SK-N-SH treated with all-trans-retinoic acid at 6 μM for 48 hours (cell line): Measurements from ENCODE around the gene OR4D1.

ENCODE experiments used
- ATAC-seq: fragments of 200-7000 bp; cut with Tn5 transposase; 3 replicates; pipeline ENCODE4 v1.9.1; 2020; ENCODE audit warnings: mild to moderate bottlenecking, moderate library complexity
- BACH2 ChIP-seq: fragments of 250-450 bp; sonication (Bioruptor Pico); IDR thresholded peaks from 2 replicates; pipeline ENCODE4 v1.9.0; 2021; ENCODE audit warnings: mild to moderate bottlenecking, borderline replicate concordance
- CSDC2 ChIP-seq: fragments of 250-450 bp; sonication (Bioruptor Pico); IDR thresholded peaks from 2 replicates; pipeline ENCODE4 v1.5.0; 2020; ENCODE audit warnings: mild to moderate bottlenecking, moderate library complexity
- ESRRG ChIP-seq: fragments of 250-450 bp; sonication (Bioruptor Pico); IDR thresholded peaks from 2 replicates; pipeline ENCODE4 v1.6.1; 2021; ENCODE audit warnings: mild to moderate bottlenecking
- ISL1 ChIP-seq: fragments of 250-450 bp; sonication (Bioruptor Pico); IDR thresholded peaks from 2 replicates; pipeline ENCODE4 v2.1.2; 2022; ENCODE audit warnings: mild to moderate bottlenecking, moderate library complexity
- OSR1 ChIP-seq: fragments of 250-450 bp; sonication (Bioruptor Pico); IDR thresholded peaks from 2 replicates; pipeline ENCODE4 v1.8.0; 2022; ENCODE audit warnings: moderate library complexity, mild to moderate bottlenecking, inconsistent platforms
- PATZ1 ChIP-seq: fragments of 250-450 bp; sonication (Bioruptor Pico); IDR thresholded peaks from 2 replicates; pipeline ENCODE4 v1.8.0; 2020; ENCODE audit warnings: mild to moderate bottlenecking, moderate library complexity, borderline replicate concordance
- PPARA ChIP-seq: fragments of 250-450 bp; sonication (Bioruptor Pico); IDR thresholded peaks from 2 replicates; pipeline ENCODE4 v1.5.0; 2020; ENCODE audit warnings: mild to moderate bottlenecking, borderline replicate concordance
- RARB ChIP-seq: fragments of 250-450 bp; sonication (Bioruptor Pico); IDR thresholded peaks from 2 replicates; pipeline ENCODE4 v1.8.0; 2021; ENCODE audit warnings: mild to moderate bottlenecking, moderate library complexity
- SNAI2 ChIP-seq: fragments of 250-450 bp; sonication (Bioruptor Pico); IDR thresholded peaks from 2 replicates; pipeline ENCODE4 v1.5.0; 2020; ENCODE audit warnings: mild to moderate bottlenecking, moderate library complexity
- TCF4 ChIP-seq: fragments of 250-450 bp; sonication (Bioruptor Pico); IDR thresholded peaks from 2 replicates; pipeline ENCODE4 v1.8.0; 2021; ENCODE audit warnings: mild to moderate bottlenecking, moderate library complexity, borderline replicate concordance
- TOX ChIP-seq: fragments of 250-450 bp; sonication (Bioruptor Pico); IDR thresholded peaks from 2 replicates; pipeline ENCODE4 v1.8.0; 2021; ENCODE audit warnings: mild to moderate bottlenecking, moderate library complexity, borderline replicate concordance
- ZC3H10 ChIP-seq: fragments of 250-450 bp; sonication (Bioruptor Pico); IDR thresholded peaks from 2 replicates; pipeline ENCODE4 v1.5.1; 2021; ENCODE audit warnings: mild to moderate bottlenecking, moderate library complexity
- ZFP3 ChIP-seq: fragments of 250-450 bp; sonication (Bioruptor Pico); IDR thresholded peaks from 2 replicates; pipeline ENCODE4 v1.5.0; 2020; ENCODE audit warnings: mild to moderate bottlenecking, moderate library complexity
- ZFP30 ChIP-seq: fragments of 450-650 bp; formaldehyde crosslinking; IDR thresholded peaks from 2 replicates; pipeline ENCODE4 v1.5.0; 2022; ENCODE audit warnings: mild to moderate bottlenecking, moderate library complexity
- ZNF565 ChIP-seq: fragments of 450-650 bp; formaldehyde crosslinking; conservative IDR thresholded peaks from 2 replicates; pipeline ENCODE4 v1.5.0; 2020; ENCODE audit warnings: low read depth, mild to moderate bottlenecking, moderate library complexity
- ZNF70 ChIP-seq: fragments of 450-650 bp; formaldehyde crosslinking; IDR thresholded peaks from 2 replicates; pipeline ENCODE4 v1.5.0; 2020; ENCODE audit warnings: mild to moderate bottlenecking, moderate library complexity
- ZNF8 ChIP-seq: fragments of 450-650 bp; formaldehyde crosslinking; IDR thresholded peaks from 2 replicates; pipeline ENCODE4 v1.5.0; 2020; ENCODE audit warnings: mild to moderate bottlenecking, moderate library complexity
- TF ChIP-seq, protein P1 (sequence below): fragments of 250-450 bp; sonication (Bioruptor Pico); IDR thresholded peaks from 2 replicates; pipeline ENCODE4 v1.5.1; 2020; ENCODE audit warnings: low read depth, mild to moderate bottlenecking, moderate library complexity
- TF ChIP-seq, protein P2 (sequence below): fragments of 250-450 bp; sonication (Bioruptor Pico); IDR thresholded peaks from 2 replicates; pipeline ENCODE4 v1.8.0; 2021; ENCODE audit warnings: low read depth, mild to moderate bottlenecking, moderate library complexity, borderline replicate concordance
- TF ChIP-seq, protein P3 (sequence below): fragments of 250-450 bp; sonication (Bioruptor Pico); IDR thresholded peaks from 2 replicates; pipeline ENCODE4 v1.5.0; 2020; ENCODE audit warnings: mild to moderate bottlenecking, moderate library complexity

OR4D1 gene

GRCh38 chr17:58184308-58184985 lies 36.3 kb downstream of the OR4D1 start:
- no peak for TF ChIP-seq ZNF70 (CRISPR knock-in tag)
- no peak for TF ChIP-seq ZNF565 (CRISPR knock-in tag)
- no peak for TF ChIP-seq CSDC2 (CRISPR knock-in tag)
- no peak for TF ChIP-seq ZFP3
- ATAC-seq: peak; percentile 84

DNA sequence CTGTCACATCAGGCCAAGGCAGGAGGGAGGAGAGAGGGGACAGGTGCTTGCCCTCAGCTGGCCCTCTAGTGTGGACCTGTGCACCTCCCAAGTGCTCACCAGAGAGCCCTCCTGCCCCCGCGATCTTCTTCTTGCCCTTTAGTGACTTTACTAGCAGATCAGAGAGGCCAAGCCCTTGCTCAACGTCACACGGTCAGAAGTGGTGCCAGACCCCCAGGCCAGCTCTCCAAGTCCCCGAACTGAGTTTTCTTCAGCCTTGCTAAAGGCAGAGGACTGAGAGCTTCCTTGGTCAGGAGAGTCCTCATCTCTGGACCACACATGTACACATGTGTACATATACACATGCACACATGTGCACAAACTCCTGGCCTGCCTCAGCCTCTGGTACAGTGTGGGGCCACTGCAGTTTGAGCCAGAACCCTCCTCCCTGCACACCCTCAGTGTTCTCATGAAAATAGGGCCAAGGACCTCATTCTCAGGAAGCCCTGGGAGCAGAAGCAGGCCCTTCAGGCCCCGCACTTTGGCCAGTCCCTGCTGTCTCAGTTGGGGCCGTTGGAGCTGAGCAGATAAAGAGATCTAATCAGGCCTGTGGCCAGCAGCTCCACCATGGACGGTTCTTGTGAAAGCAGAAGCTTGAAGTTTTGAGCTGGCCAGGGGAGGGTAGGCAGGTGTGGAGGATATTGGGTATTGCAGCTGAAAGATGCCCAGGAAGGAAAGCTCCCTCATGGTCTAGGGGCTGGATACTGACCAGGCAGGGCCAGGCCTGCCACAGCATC lies 37.0 kb downstream of the OR4D1 start:
- ATAC-seq: no peak

GRCh38 chr17:58186591-58186990 lies 38.4 kb downstream of the OR4D1 start:
- ATAC-seq: no peak
- TF ChIP-seq OSR1 (CRISPR knock-in tag) (no peak), CSDC2 (CRISPR knock-in tag) (no peak), ZNF565 (CRISPR knock-in tag) (no peak), BACH2 (no peak), ZFP30 (CRISPR knock-in tag) (no peak), ZNF70 (CRISPR knock-in tag) (no peak), ZC3H10 (CRISPR knock-in tag) (no peak), ISL1 (CRISPR knock-in tag) (no peak), ESRRG (CRISPR knock-in tag) (no peak), SNAI2 (CRISPR knock-in tag) (no peak), PATZ1 (no peak), ZNF8 (no peak), ZFP3 (no peak), TCF4 (CRISPR knock-in tag) (no peak)
- TF ChIP-seq, protein P1, sequence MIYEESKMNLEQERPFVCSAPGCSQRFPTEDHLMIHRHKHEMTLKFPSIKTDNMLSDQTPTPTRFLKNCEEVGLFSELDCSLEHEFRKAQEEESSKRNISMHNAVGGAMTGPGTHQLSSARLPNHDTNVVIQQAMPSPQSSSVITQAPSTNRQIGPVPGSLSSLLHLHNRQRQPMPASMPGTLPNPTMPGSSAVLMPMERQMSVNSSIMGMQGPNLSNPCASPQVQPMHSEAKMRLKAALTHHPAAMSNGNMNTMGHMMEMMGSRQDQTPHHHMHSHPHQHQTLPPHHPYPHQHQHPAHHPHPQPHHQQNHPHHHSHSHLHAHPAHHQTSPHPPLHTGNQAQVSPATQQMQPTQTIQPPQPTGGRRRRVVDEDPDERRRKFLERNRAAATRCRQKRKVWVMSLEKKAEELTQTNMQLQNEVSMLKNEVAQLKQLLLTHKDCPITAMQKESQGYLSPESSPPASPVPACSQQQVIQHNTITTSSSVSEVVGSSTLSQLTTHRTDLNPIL: no peak
- TF ChIP-seq, protein P2, sequence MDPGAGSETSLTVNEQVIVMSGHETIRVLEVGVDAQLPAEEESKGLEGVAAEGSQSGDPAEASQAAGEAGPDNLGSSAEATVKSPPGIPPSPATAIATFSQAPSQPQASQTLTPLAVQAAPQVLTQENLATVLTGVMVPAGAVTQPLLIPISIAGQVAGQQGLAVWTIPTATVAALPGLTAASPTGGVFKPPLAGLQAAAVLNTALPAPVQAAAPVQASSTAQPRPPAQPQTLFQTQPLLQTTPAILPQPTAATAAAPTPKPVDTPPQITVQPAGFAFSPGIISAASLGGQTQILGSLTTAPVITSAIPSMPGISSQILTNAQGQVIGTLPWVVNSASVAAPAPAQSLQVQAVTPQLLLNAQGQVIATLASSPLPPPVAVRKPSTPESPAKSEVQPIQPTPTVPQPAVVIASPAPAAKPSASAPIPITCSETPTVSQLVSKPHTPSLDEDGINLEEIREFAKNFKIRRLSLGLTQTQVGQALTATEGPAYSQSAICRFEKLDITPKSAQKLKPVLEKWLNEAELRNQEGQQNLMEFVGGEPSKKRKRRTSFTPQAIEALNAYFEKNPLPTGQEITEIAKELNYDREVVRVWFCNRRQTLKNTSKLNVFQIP: no peak

More for the DNA sequence above, 37.0 kb downstream of the OR4D1 start:
- TF ChIP-seq CSDC2 (CRISPR knock-in tag) (no peak), TOX (CRISPR knock-in tag) (no peak), ISL1 (CRISPR knock-in tag) (no peak), ZFP30 (CRISPR knock-in tag) (no peak), RARB (CRISPR knock-in tag) (no peak), OSR1 (CRISPR knock-in tag) (no peak), ESRRG (CRISPR knock-in tag) (no peak), TCF4 (CRISPR knock-in tag) (no peak), PPARA (no peak)
- TF ChIP-seq, protein P2: no peak
- TF ChIP-seq, protein P1: no peak
- TF ChIP-seq, protein P3, sequence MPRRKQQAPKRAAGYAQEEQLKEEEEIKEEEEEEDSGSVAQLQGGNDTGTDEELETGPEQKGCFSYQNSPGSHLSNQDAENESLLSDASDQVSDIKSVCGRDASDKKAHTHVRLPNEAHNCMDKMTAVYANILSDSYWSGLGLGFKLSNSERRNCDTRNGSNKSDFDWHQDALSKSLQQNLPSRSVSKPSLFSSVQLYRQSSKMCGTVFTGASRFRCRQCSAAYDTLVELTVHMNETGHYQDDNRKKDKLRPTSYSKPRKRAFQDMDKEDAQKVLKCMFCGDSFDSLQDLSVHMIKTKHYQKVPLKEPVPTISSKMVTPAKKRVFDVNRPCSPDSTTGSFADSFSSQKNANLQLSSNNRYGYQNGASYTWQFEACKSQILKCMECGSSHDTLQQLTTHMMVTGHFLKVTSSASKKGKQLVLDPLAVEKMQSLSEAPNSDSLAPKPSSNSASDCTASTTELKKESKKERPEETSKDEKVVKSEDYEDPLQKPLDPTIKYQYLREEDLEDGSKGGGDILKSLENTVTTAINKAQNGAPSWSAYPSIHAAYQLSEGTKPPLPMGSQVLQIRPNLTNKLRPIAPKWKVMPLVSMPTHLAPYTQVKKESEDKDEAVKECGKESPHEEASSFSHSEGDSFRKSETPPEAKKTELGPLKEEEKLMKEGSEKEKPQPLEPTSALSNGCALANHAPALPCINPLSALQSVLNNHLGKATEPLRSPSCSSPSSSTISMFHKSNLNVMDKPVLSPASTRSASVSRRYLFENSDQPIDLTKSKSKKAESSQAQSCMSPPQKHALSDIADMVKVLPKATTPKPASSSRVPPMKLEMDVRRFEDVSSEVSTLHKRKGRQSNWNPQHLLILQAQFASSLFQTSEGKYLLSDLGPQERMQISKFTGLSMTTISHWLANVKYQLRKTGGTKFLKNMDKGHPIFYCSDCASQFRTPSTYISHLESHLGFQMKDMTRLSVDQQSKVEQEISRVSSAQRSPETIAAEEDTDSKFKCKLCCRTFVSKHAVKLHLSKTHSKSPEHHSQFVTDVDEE: no peak
